Tibial artery (tissue), 4 donors: ENCODE results near the gene SEC24D.

Experiments used
- DNase-seq, 2 donors: peaks; one replicate each; pipeline ENCODE4 v3.0.0-alpha.2; 2019
- H3K27ac ChIP-seq, 2 donors: fragments of 200-600 bp; sonication (generic) in 1 of 2; 1 replicate in 1 of 2; 2 replicates in 1 of 2; pipeline ENCODE4 v1.5.1; 2018 to 2019; ENCODE audit warnings: mild to moderate bottlenecking in 1 of 2
- H3K27me3 ChIP-seq, 2 donors: fragments of 200-600 bp; sonication (generic) in 1 of 2; one replicate each; pipeline versions ENCODE4 v1.5.1 to v1.6.0; 2016 to 2019
- H3K36me3 ChIP-seq, 3 donors: fragments of 200-600 bp; sonication (generic) in 2 of 3; one replicate each; pipeline ENCODE4 v1.5.1; 2016 to 2019; ENCODE audit warnings: mild to moderate bottlenecking in 2 of 3
- H3K4me1 ChIP-seq, 4 donors: fragments of 200-600 bp; sonication (generic) in 2 of 4; 1 replicate in 3 of 4; 2 replicates in 1 of 4; pipeline ENCODE4 v1.5.1; 2016 to 2019
- H3K4me3 ChIP-seq, 2 donors: fragments of 200-600 bp; sonication (generic) in 1 of 2; 1 replicate in 1 of 2; 2 replicates in 1 of 2; pipeline ENCODE4 v1.5.1; 2018 to 2019; ENCODE audit warnings: mild to moderate bottlenecking in 2 of 2
- H3K9me3 ChIP-seq, 3 donors: fragments of 200-600 bp; sonication (generic) in 1 of 3; one replicate each; pipeline ENCODE4 v1.5.1; 2016 to 2019
- CTCF ChIP-seq, 2 experiments: fragments of 200-600 bp in 1 of 2; fragments of 450-650 bp in 1 of 2; IDR thresholded peaks; one replicate each; pipeline ENCODE4 v1.5.1; 2017 to 2019; ENCODE audit warnings: antibody characterized with exemption in 2 of 2, mild to moderate bottlenecking in 1 of 2, moderate library complexity in 1 of 2
- intact Hi-C: fragments of 100-400 bp; cut with DNase I; formaldehyde crosslinking; loops from one replicate; pipeline ENCODE4 v1.15.0; 2023; ENCODE audit warnings: low total_unique reads

Gene SEC24D

GRCh38 chr4:118774989-118775388, 60.9 kb downstream of the SEC24D start:
- Histone ChIP-seq H3K4me3 (no peak overlapping the region), H3K4me1 (peaks cover 0 to 59% (median 38%) of the 10 kb centered on the region in 4 donors), H3K9me3 (no peaks in the 10 kb centered on the region), H3K36me3 (no peaks in the 10 kb centered on the region), H3K27me3 (no peaks in the 10 kb centered on the region), H3K27ac (peak overlapping the region; percentile 55 to 81)
- intact Hi-C loops: loop anchor here (5.0 kb wide), 2 partner anchors 112 to 192 kb away; partner anchors contain the start of gene SYNPO2
- no peak for TF ChIP-seq CTCF (IDR thresholded peaks at IDR 0.05)
- DNase-seq: no peak

GRCh38 chr4:118774321-118774720, 61.6 kb downstream of the SEC24D start:
- Histone ChIP-seq H3K27ac (peak overlapping the region; percentile 55 to 81), H3K9me3 (no peaks in the 10 kb centered on the region), H3K36me3 (no peaks in the 10 kb centered on the region), H3K4me3 (no peak overlapping the region), H3K4me1 (peaks cover 0 to 66% (median 42%) of the 10 kb centered on the region in 4 donors), H3K27me3 (no peaks in the 10 kb centered on the region)
- no peak for TF ChIP-seq CTCF (IDR thresholded peaks at IDR 0.05)
- intact Hi-C loops: loop anchor here (5.0 kb wide), 2 partner anchors 113 to 193 kb away; partner anchors contain the start of gene SYNPO2
- DNase-seq: no peak

GRCh38 chr4:118773429-118773792, 62.5 kb downstream of the SEC24D start:
- intact Hi-C loops: loop anchor here (5.0 kb wide), 2 partner anchors 114 to 194 kb away; partner anchors contain the start of gene SYNPO2

GRCh38 chr4:118772767-118773428, 63.0 kb downstream of the SEC24D start:
- intact Hi-C loops: loop anchor here (5.0 kb wide), 2 partner anchors 114 to 194 kb away; partner anchors contain the start of gene SYNPO2
- peak overlapping the region; percentile 59 to 81 for H3K27ac ChIP-seq
- H3K4me3 ChIP-seq: peak overlapping the region; percentile 12 to 16
- no peak for TF ChIP-seq CTCF (IDR thresholded peaks at IDR 0.05)
- H3K27me3 ChIP-seq: no peaks in the 10 kb centered on the region
- peaks cover 0 to under 1% (median 0%) of the 10 kb centered on the region in 3 donors for H3K36me3 ChIP-seq
- H3K4me1 ChIP-seq: peaks cover 0 to 77% (median 46%) of the 10 kb centered on the region in 4 donors
- DNase-seq: no peak
- H3K9me3 ChIP-seq: no peaks in the 10 kb centered on the region

More at GRCh38 chr4:118773429-118773792, 62.5 kb downstream of the SEC24D start:
- H3K27ac ChIP-seq: peak overlapping the region; percentile 59 to 81
- DNase-seq: no peak
- TF ChIP-seq CTCF (IDR thresholded peaks at IDR 0.05): no peak
- no peaks in the 10 kb centered on the region for H3K27me3 ChIP-seq
- H3K36me3 ChIP-seq: no peaks in the 10 kb centered on the region
- H3K4me1 ChIP-seq: peaks cover 0 to 75% (median 46%) of the 10 kb centered on the region in 4 donors
- H3K9me3 ChIP-seq: no peaks in the 10 kb centered on the region
- no peak overlapping the region for H3K4me3 ChIP-seq

GRCh38 chr4:118772081-118772766, 63.7 kb downstream of the SEC24D start:
- Histone ChIP-seq H3K36me3 (peaks cover 2 to 8% (median 2%) of the 10 kb centered on the region in 3 donors), H3K27me3 (no peaks in the 10 kb centered on the region), H3K4me3 (peak overlapping the region; percentile 12 to 16), H3K27ac (peak overlapping the region; percentile 78 to 81), H3K4me1 (peaks cover 0 to 80% (median 46%) of the 10 kb centered on the region in 4 donors), H3K9me3 (no peaks in the 10 kb centered on the region)
- TF ChIP-seq CTCF (IDR thresholded peaks at IDR 0.05): peak; percentile 56 to 77
- intact Hi-C loops: loop anchor here (5.0 kb wide), 2 partner anchors 115 to 195 kb away; partner anchors contain the start of gene SYNPO2
- DNase-seq: no peak
